ENCODE data around the gene LSM14A.
A peak's percentile ranks its signal among the peaks of the same experiment; 100 is the strongest.
"Not testable (repeated sequence)": the region's sequence is repeated elsewhere in the genome, so short reads cannot be mapped to it uniquely, and the experiment has no call there.

Gene LSM14A

GRCh38 chr19:34191355-34191962, 19.2 kb downstream of the LSM14A start:
- no peak for DNase-seq (ENCODE audit: low spot score)

GRCh38 chr19:34193439-34193838, 21.1 kb downstream of the LSM14A start:
- DNase-seq (ENCODE audit: low spot score) = no peak

- DNase-seq (ENCODE audit: low spot score) = no peak
Observed at GRCh38 chr19:34193876-34194275, 21.6 kb downstream of the LSM14A start.

- no peak for DNase-seq (ENCODE audit: low spot score)
Observed at GRCh38 chr19:34201133-34201532, 28.8 kb downstream of the LSM14A start.

GRCh38 chr19:34205324-34205723, 33.0 kb downstream of the LSM14A start:
- DNase-seq (ENCODE audit: low spot score) = not testable (repeated sequence)

GRCh38 chr19:34208291-34208884, 36.1 kb downstream of the LSM14A start:
- DNase-seq (ENCODE audit: low spot score) = no peak

GRCh38 chr19:34209726-34210125, 37.4 kb downstream of the LSM14A start:
- no peak for DNase-seq (ENCODE audit: low spot score)

GRCh38 chr19:34213283-34213682, 41.0 kb downstream of the LSM14A start:
- no peak for DNase-seq (ENCODE audit: low spot score)

- DNase-seq (ENCODE audit: low spot score) = no peak
Observed at GRCh38 chr19:34214040-34214439, 41.7 kb downstream of the LSM14A start.

GRCh38 chr19:34215006-34215665, 42.8 kb downstream of the LSM14A start:
- no peak for DNase-seq (ENCODE audit: low spot score)

GRCh38 chr19:34215666-34216038, 43.3 kb downstream of the LSM14A start:
- no peak for DNase-seq (ENCODE audit: low spot score)

- not testable (repeated sequence) for DNase-seq (ENCODE audit: low spot score)
Observed at GRCh38 chr19:34216745-34217219, 44.5 kb downstream of the LSM14A start.

GRCh38 chr19:34217952-34218817, 45.9 kb downstream of the LSM14A start:
- peak; percentile 83 for DNase-seq (ENCODE audit: low spot score)

GRCh38 chr19:34218818-34219164, 46.5 kb downstream of the LSM14A start:
- no peak for DNase-seq (ENCODE audit: low spot score)

GRCh38 chr19:34220472-34221063, 48.3 kb downstream of the LSM14A start:
- peak; percentile 42 for DNase-seq (ENCODE audit: low spot score)

GRCh38 chr19:34222386-34222785, 50.1 kb downstream of the LSM14A start:
- no peak for DNase-seq (ENCODE audit: low spot score)

GRCh38 chr19:34224996-34225658, 52.8 kb downstream of the LSM14A start:
- DNase-seq (ENCODE audit: low spot score) = peak; percentile 21

- no peak for DNase-seq (ENCODE audit: low spot score)
Observed at GRCh38 chr19:34225659-34226015, 53.3 kb downstream of the LSM14A start.

GRCh38 chr19:34226036-34226435, 53.7 kb downstream of the LSM14A start:
- peak; percentile 13 for DNase-seq (ENCODE audit: low spot score)

GRCh38 chr19:34228347-34228746, 56.0 kb downstream of the LSM14A start:
- no peak for DNase-seq (ENCODE audit: low spot score)

GRCh38 chr19:34228762-34229161, 56.5 kb downstream of the LSM14A start:
- no peak for DNase-seq (ENCODE audit: low spot score)

GRCh38 chr19:34229721-34230120, 57.4 kb downstream of the LSM14A start:
- DNase-seq (ENCODE audit: low spot score) = no peak

Data from CD4-positive, alpha-beta T cell treated with Interleukin-6 at 100 ng/mL for 8 hours (primary cell).